HG02840 (cell line): Measurements from ENCODE around the gene RTN4RL1.
"Not testable (repeated sequence)": the region's sequence is repeated elsewhere in the genome, so short reads cannot be mapped to it uniquely, and the experiment has no call there.

Experiments used
- ATAC-seq: cut with Tn5 transposase; IDR thresholded peaks from one replicate; pipeline ENCODE4 v1.9.1; 2021; ENCODE audit warnings: mild to moderate bottlenecking, moderate library complexity, moderate number of reproducible peaks; ENCODE audit not compliant: unreplicated experiment, low FRiP score

Gene RTN4RL1

GRCh38 chr17:1907216-1907631 is 117.9 kb downstream of the RTN4RL1 start:
- ATAC-seq = no peak

GRCh38 chr17:1906662-1907101 is 118.5 kb downstream of the RTN4RL1 start:
- ATAC-seq = no peak

- no peak for ATAC-seq
Observed at GRCh38 chr17:1905190-1905913, 119.8 kb downstream of the RTN4RL1 start.

- no peak for ATAC-seq
Observed at GRCh38 chr17:1904273-1905182, 120.6 kb downstream of the RTN4RL1 start.

- ATAC-seq = no peak
Observed at GRCh38 chr17:1899403-1900000, 125.6 kb downstream of the RTN4RL1 start.

GRCh38 chr17:1898872-1899271 is 126.3 kb downstream of the RTN4RL1 start:
- no peak for ATAC-seq

GRCh38 chr17:1898332-1898731 is 126.8 kb downstream of the RTN4RL1 start:
- no peak for ATAC-seq

GRCh38 chr17:1897105-1897656 is 128.0 kb downstream of the RTN4RL1 start:
- ATAC-seq = no peak

GRCh38 chr17:1896243-1897104 is 128.7 kb downstream of the RTN4RL1 start:
- ATAC-seq = no peak

GRCh38 chr17:1895479-1895878 is 129.7 kb downstream of the RTN4RL1 start:
- not testable (repeated sequence) for ATAC-seq

GRCh38 chr17:1894753-1895339 is 130.3 kb downstream of the RTN4RL1 start:
- ATAC-seq = no peak

- ATAC-seq = no peak
Observed at GRCh38 chr17:1890758-1891450, 134.2 kb downstream of the RTN4RL1 start.

GRCh38 chr17:1888741-1889140 is 136.4 kb downstream of the RTN4RL1 start:
- ATAC-seq = no peak
